ENCODE data around the gene FMNL2.

Gene FMNL2

DNA sequence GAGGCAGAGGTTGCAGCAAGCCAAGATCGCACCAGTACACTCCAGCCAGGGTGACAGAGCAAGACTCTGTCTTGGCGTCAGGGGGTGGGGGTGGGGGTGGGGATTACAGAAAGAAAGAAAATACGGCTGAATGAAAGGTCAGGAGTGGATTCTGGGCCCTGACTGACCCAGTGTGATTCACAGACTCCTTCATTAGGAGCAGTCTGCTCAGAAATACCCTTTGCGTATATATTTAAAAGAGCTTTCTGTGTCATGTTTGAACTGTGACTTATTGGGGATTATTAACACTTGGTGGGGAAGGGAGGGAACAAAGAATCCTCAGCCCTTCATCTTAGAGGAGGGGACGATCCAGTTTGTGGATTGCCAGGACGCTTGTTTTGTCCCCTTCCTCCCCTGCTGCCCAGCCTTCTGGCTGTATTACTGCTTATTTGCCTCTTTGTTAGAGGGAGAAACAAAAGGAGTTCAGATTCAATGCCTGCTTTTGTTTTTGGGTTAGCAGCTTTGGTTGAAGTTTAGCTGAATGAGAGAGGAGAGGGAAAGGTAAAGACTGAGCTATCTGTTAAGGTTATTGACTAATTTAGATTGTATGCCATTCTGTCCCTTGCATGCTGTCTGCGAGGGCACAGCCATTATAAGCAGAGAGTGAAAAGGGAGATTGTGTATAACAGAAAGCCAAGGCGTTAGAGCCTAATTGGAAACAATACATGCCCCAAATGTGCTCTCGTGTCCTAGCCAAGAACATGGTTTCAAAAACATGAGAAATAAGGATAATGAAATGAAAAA, 118.3 kb downstream of the FMNL2 start:
- Histone ChIP-seq H3K4me2 (ENCODE audit: insufficient read depth, low read length, poor library complexity, severe bottlenecking) (peak overlapping the region; percentile 21), H4K91ac (ENCODE audit: low read depth, low read length, poor library complexity) (no peak overlapping the region), H3K4ac (ENCODE audit: low read length) (no peak overlapping the region), H3K23ac (ENCODE audit: low read depth, low read length, poor library complexity) (no peak overlapping the region), H4K8ac (ENCODE audit: low read depth, low read length) (no peak overlapping the region), H2BK120ac (ENCODE audit: low read depth, low read length) (no peak overlapping the region), H2AK5ac (ENCODE audit: low read depth, low read length) (no peak overlapping the region), H2BK5ac (ENCODE audit: low read length) (no peak overlapping the region), H2BK15ac (ENCODE audit: low read length) (no peak overlapping the region), H3K9me3 (replicated peaks in 1 of 2; ENCODE audit: control insufficient read depth in 2 of 2, insufficient read depth in 1 of 2, low read depth in 1 of 2, low read length in 2 of 2) (peaks cover 0 to 9% of the 10 kb centered on the region in 2 donors), H3K4me1 (ENCODE audit: control insufficient read depth in 2 of 2, insufficient read depth in 1 of 2, low read depth in 1 of 2, low read length in 2 of 2) (peaks cover 19 to 41% of the 10 kb centered on the region in 2 donors), H3K9ac (ENCODE audit: low read depth, low read length, poor library complexity) (no peak overlapping the region), H3K27me3 (ENCODE audit: control insufficient read depth in 3 of 3, insufficient read depth in 3 of 3, low read depth in 1 of 3, low read length in 3 of 3) (no peaks in the 10 kb centered on the region), H3K4me3 (ENCODE audit: low read length in 2 of 2) (no peak overlapping the region), H3K36me3 (replicated peaks in 1 of 2; ENCODE audit: control insufficient read depth in 2 of 2, insufficient read depth in 2 of 2, low read length in 2 of 2) (peaks cover 0 to 3% of the 10 kb centered on the region in 2 donors), H3K79me1 (ENCODE audit: low read depth, low read length) (no peaks in the 10 kb centered on the region), H2BK12ac (ENCODE audit: low read length) (no peak overlapping the region), H2AFZ (ENCODE audit: low read length) (peak overlapping the region; percentile 53), H3K14ac (ENCODE audit: low read length) (no peak overlapping the region), H3K18ac (ENCODE audit: low read length) (no peak overlapping the region), H3K27ac (replicated peaks; ENCODE audit: low read length) (peak overlapping the region; percentile 33)
- DNase-seq (ENCODE audit: low spot score) = peak; percentile 61
- no CpG with 5 or more reads among the region's 9 CpGs for WGBS, 2 donors (ENCODE audit: extremely low coverage in 2 of 2, insufficient read length in 2 of 2, insufficient replicate concordance in 1 of 2)

- no peak overlapping the region for H4K91ac ChIP-seq (ENCODE audit: low read depth, low read length, poor library complexity)
- no peak for DNase-seq (ENCODE audit: low spot score)
- no peak overlapping the region for H3K18ac ChIP-seq (ENCODE audit: low read length)
- no peak overlapping the region for H3K14ac ChIP-seq (ENCODE audit: low read length)
- no peak overlapping the region for H3K9ac ChIP-seq (ENCODE audit: low read depth, low read length, poor library complexity)
- H3K27me3 ChIP-seq (ENCODE audit: control insufficient read depth in 3 of 3, insufficient read depth in 3 of 3, low read depth in 1 of 3, low read length in 3 of 3) = no peaks in the 10 kb centered on the region
- no peak overlapping the region for H3K4me3 ChIP-seq (ENCODE audit: low read length in 2 of 2)
- H3K4ac ChIP-seq (ENCODE audit: low read length) = no peak overlapping the region
- H2BK5ac ChIP-seq (ENCODE audit: low read length) = no peak overlapping the region
- H4K8ac ChIP-seq (ENCODE audit: low read depth, low read length) = no peak overlapping the region
- no peak overlapping the region for H3K23ac ChIP-seq (ENCODE audit: low read depth, low read length, poor library complexity)
- WGBS, 2 donors (ENCODE audit: extremely low coverage in 2 of 2, insufficient read length in 2 of 2, insufficient replicate concordance in 1 of 2) = no CpG with 5 or more reads among the region's 1 CpG
- H3K4me1 ChIP-seq (ENCODE audit: control insufficient read depth in 2 of 2, insufficient read depth in 1 of 2, low read depth in 1 of 2, low read length in 2 of 2) = peaks cover 18 to 33% of the 10 kb centered on the region in 2 donors
- H2BK120ac ChIP-seq (ENCODE audit: low read depth, low read length) = no peak overlapping the region
- no peak overlapping the region for H2AK5ac ChIP-seq (ENCODE audit: low read depth, low read length)
- no peak overlapping the region for H2BK15ac ChIP-seq (ENCODE audit: low read length)
- peaks cover 3% of the 10 kb centered on the region in 2 donors for H3K36me3 ChIP-seq (replicated peaks in 1 of 2; ENCODE audit: control insufficient read depth in 2 of 2, insufficient read depth in 2 of 2, low read length in 2 of 2)
- no peak overlapping the region for H2BK12ac ChIP-seq (ENCODE audit: low read length)
- H3K79me1 ChIP-seq (ENCODE audit: low read depth, low read length) = no peaks in the 10 kb centered on the region
- H2AFZ ChIP-seq (ENCODE audit: low read length) = no peak overlapping the region
- H3K9me3 ChIP-seq (replicated peaks in 1 of 2; ENCODE audit: control insufficient read depth in 2 of 2, insufficient read depth in 1 of 2, low read depth in 1 of 2, low read length in 2 of 2) = peaks cover 0 to 11% of the 10 kb centered on the region in 2 donors
- no peak overlapping the region for H3K27ac ChIP-seq (replicated peaks; ENCODE audit: low read length)
- no peak overlapping the region for H3K4me2 ChIP-seq (ENCODE audit: insufficient read depth, low read length, poor library complexity, severe bottlenecking)
These were observed 119.4 kb downstream of the FMNL2 start for GRCh38 chr2:152454371-152454770.

DNA sequence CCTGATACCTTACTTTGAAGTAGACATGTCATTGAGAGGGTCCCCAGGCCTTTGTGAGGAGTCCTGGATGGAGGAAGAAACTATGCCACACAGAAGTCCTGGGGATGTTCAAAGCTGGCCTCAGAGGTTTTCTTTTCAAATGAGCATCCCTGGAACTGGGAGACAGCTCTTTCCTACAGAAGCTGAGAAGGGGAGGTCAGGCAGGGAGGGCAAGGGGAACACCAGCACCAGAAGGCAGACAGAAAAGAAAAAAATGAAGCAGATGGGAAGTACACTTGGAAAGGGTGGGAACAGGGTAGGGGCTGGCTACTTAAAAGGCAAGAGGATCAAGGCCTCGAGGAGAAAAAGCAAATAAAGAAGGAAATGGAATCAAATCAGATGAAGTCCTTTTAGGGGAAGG, 120.0 kb downstream of the FMNL2 start:
- Histone ChIP-seq H3K79me1 (ENCODE audit: low read depth, low read length) (no peaks in the 10 kb centered on the region), H2BK15ac (ENCODE audit: low read length) (no peak overlapping the region), H3K27ac (replicated peaks; ENCODE audit: low read length) (no peak overlapping the region), H3K4me2 (ENCODE audit: insufficient read depth, low read length, poor library complexity, severe bottlenecking) (no peak overlapping the region), H3K4ac (ENCODE audit: low read length) (no peak overlapping the region), H2AK5ac (ENCODE audit: low read depth, low read length) (no peak overlapping the region), H3K14ac (ENCODE audit: low read length) (no peak overlapping the region), H3K18ac (ENCODE audit: low read length) (no peak overlapping the region), H2BK120ac (ENCODE audit: low read depth, low read length) (no peak overlapping the region), H3K4me3 (ENCODE audit: low read length in 2 of 2) (no peak overlapping the region), H4K91ac (ENCODE audit: low read depth, low read length, poor library complexity) (no peak overlapping the region), H2BK5ac (ENCODE audit: low read length) (no peak overlapping the region), H3K9ac (ENCODE audit: low read depth, low read length, poor library complexity) (no peak overlapping the region), H2AFZ (ENCODE audit: low read length) (no peak overlapping the region), H3K9me3 (replicated peaks in 1 of 2; ENCODE audit: control insufficient read depth in 2 of 2, insufficient read depth in 1 of 2, low read depth in 1 of 2, low read length in 2 of 2) (peaks cover 0 to 11% of the 10 kb centered on the region in 2 donors), H4K8ac (ENCODE audit: low read depth, low read length) (no peak overlapping the region), H3K4me1 (ENCODE audit: control insufficient read depth in 2 of 2, insufficient read depth in 1 of 2, low read depth in 1 of 2, low read length in 2 of 2) (peaks cover 18 to 28% of the 10 kb centered on the region in 2 donors), H3K36me3 (replicated peaks in 1 of 2; ENCODE audit: control insufficient read depth in 2 of 2, insufficient read depth in 2 of 2, low read length in 2 of 2) (peaks cover 3% of the 10 kb centered on the region in 2 donors), H3K27me3 (ENCODE audit: control insufficient read depth in 3 of 3, insufficient read depth in 3 of 3, low read depth in 1 of 3, low read length in 3 of 3) (no peaks in the 10 kb centered on the region), H3K23ac (ENCODE audit: low read depth, low read length, poor library complexity) (no peak overlapping the region), H2BK12ac (ENCODE audit: low read length) (no peak overlapping the region)
- no CpG with 5 or more reads among the region's 1 CpG for WGBS, 2 donors (ENCODE audit: extremely low coverage in 2 of 2, insufficient read length in 2 of 2, insufficient replicate concordance in 1 of 2)
- no peak for DNase-seq (ENCODE audit: low spot score)

DNA sequence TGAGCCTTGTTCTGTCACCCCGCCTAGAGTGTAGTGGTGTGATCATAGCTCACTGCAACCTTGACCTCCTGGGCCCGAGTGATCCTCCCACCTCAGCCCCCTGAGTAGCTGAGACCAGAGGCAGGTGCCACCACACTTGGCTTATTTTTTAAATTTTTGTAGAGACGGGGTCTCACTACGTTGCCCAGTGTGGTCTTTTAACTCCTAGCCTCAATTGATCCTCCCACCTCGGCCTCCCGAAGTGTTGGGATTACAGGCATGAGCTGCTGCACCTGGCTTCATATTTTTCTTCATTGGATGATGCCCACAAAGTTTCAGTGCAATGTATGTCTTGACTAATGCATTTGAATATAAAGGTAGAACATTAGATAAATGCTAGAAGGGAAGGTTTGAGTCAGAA, 120.8 kb downstream of the FMNL2 start:
- Histone ChIP-seq H2BK120ac (ENCODE audit: low read depth, low read length) (no peak overlapping the region), H3K9ac (ENCODE audit: low read depth, low read length, poor library complexity) (no peak overlapping the region), H3K27ac (replicated peaks; ENCODE audit: low read length) (no peak overlapping the region), H3K4me2 (ENCODE audit: insufficient read depth, low read length, poor library complexity, severe bottlenecking) (no peak overlapping the region), H3K18ac (ENCODE audit: low read length) (no peak overlapping the region), H2BK15ac (ENCODE audit: low read length) (no peak overlapping the region), H3K9me3 (replicated peaks in 1 of 2; ENCODE audit: control insufficient read depth in 2 of 2, insufficient read depth in 1 of 2, low read depth in 1 of 2, low read length in 2 of 2) (peaks cover 0 to 11% of the 10 kb centered on the region in 2 donors), H4K8ac (ENCODE audit: low read depth, low read length) (no peak overlapping the region), H3K4me3 (ENCODE audit: low read length in 2 of 2) (no peak overlapping the region), H2BK12ac (ENCODE audit: low read length) (no peak overlapping the region), H4K91ac (ENCODE audit: low read depth, low read length, poor library complexity) (no peak overlapping the region), H3K36me3 (replicated peaks in 1 of 2; ENCODE audit: control insufficient read depth in 2 of 2, insufficient read depth in 2 of 2, low read length in 2 of 2) (peaks cover under 1 to 3% of the 10 kb centered on the region in 2 donors), H3K27me3 (ENCODE audit: control insufficient read depth in 3 of 3, insufficient read depth in 3 of 3, low read depth in 1 of 3, low read length in 3 of 3) (no peaks in the 10 kb centered on the region), H3K4me1 (ENCODE audit: control insufficient read depth in 2 of 2, insufficient read depth in 1 of 2, low read depth in 1 of 2, low read length in 2 of 2) (peaks cover 15 to 28% of the 10 kb centered on the region in 2 donors), H3K79me1 (ENCODE audit: low read depth, low read length) (no peaks in the 10 kb centered on the region), H3K14ac (ENCODE audit: low read length) (no peak overlapping the region), H3K23ac (ENCODE audit: low read depth, low read length, poor library complexity) (no peak overlapping the region), H2BK5ac (ENCODE audit: low read length) (no peak overlapping the region), H2AK5ac (ENCODE audit: low read depth, low read length) (no peak overlapping the region), H2AFZ (ENCODE audit: low read length) (no peak overlapping the region), H3K4ac (ENCODE audit: low read length) (no peak overlapping the region)
- no CpG with 5 or more reads among the region's 6 CpGs for WGBS, 2 donors (ENCODE audit: extremely low coverage in 2 of 2, insufficient read length in 2 of 2, insufficient replicate concordance in 1 of 2)
- DNase-seq (ENCODE audit: low spot score) = no peak
